SK-N-MC (cell line): Measurements from ENCODE around the gene JAKMIP1.

Experiments used
- EZH2 ChIP-seq: fragments of 200-600 bp; sonication (generic); IDR thresholded peaks from one replicate; pipeline ENCODE4 v1.6.1; 2017; ENCODE audit warnings: antibody characterized with exemption
- POLR2AphosphoS5 ChIP-seq: IDR thresholded peaks from 2 replicates; pipeline ENCODE4 v1.6.1; 2012; ENCODE audit warnings: mild to moderate bottlenecking, low read depth, low read length, borderline replicate concordance

- TF ChIP-seq POLR2AphosphoS5 (no peak), EZH2 (no peak)
Observed at GRCh38 chr4:6248394-6248793, 48.0 kb upstream of the JAKMIP1 start.
